NAMALWA (cell line): ENCODE measurements around the gene NKD1.
"Not testable (repeated sequence)": the region's sequence is repeated elsewhere in the genome, so short reads cannot be mapped to it uniquely, and the experiment has no call there.

Experiments used
- DNase-seq: peaks from one replicate; pipeline ENCODE4 v3.0.0-alpha.2; 2015; ENCODE audit warnings: low spot score

Gene NKD1

DNA sequence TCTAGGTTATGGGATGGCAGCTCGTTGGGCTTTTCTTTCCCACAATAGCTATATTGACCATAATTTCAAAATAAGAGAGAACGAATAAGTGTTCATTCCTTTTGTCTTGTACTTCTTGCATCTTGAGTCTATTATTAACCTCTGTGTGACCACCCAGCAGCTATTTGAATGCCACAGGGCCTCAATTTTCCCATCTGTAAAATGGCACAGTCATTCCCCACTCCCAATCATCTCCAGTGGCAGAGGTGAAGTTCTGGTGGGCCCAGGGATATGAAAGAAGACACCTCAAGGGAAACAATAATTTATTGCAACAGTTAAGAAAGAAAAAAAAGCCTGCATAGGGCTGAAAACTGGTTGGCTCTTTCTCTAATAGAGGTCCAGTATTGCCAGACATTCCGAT is 28.6 kb upstream of the NKD1 start:
- no peak for DNase-seq

DNA sequence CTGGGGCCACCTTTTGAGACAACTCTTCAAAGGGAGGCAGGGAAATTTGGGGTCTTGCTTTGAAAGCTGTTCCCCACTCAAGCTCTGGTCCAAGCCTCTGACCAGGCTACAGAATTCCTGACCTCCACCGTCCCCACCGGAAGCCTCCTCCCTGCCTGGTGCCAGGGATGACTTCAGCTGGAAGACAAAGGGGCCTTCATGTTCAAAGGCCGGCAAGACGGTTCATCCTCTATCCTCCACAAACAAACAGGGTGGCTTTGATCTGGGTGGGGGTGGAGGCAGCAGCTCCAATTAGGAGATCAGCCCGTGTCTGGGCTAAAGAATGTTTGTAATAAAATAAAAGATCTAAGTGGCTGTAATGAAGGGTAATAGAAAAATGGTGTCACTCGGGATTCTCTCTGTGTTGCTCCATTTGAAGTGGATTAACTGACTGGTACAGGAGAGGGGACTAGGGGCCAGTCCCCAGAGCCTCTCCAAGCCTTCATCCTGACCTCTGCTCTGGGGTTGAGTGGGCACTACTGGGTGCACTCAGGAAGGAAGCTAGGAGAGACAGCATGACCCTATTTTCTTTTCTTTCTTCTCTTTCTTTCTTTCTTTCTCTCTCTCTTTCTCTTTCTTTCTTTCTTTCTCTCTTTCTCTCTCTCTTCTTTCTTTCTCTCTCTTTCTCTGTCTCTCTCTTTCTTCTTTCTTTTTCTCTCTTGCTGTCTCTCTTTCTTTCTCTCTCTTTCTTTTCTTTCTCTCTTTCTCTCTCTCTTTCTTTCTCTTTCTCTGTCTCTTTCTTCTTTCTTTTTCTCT is 27.5 kb upstream of the NKD1 start:
- DNase-seq = no peak

DNA sequence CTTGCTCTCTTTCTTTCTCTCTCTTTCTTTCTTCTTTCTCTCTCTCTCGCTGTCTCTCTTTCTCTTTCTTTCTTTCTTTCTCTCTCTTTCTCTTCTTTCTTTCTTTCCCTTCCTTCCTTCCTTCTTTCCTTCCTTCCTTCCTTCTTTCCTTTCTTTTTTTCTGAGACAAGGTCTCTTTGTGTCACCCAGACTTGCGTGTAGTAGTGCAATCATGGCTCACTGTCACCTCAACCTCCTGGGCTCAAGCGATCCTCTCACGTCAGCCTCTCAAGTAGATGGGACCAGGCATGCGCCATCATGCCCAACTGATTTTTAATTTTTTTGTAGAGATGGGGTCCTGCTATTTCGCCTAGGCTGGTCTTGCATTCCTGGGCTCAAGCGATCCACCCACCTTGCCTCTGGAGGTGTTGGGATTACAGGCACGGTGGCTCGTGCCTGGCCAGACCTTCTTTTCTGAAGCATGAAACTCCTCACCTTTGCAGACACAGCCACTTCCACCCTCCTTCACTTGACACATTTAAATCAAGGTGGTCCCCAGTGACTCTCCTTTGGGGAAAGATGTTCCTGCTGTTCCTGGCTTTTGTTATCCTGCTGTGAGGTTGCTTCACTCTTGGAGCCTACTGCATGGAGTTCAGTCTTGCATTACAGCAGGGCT is 26.8 kb upstream of the NKD1 start:
- DNase-seq = no peak

DNA sequence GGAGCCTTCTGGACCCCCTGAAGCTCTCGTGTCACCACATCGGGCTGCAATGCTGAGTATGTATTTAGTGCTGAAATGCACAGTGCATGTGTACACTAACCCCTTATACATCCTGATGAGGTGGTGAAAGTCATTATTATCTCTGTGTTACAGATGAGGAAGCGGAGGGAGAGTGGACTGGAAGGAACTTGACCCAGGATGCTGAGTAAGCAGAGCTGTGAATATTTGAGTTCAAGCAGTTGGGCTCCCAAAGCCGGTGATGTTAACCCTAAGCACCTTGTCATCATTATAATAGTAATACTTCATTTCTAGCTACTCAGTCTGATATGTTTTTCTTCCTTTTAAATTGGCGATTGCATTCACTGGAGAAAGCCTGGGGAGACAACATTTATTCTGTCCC is 25.9 kb upstream of the NKD1 start:
- no peak for DNase-seq

DNA sequence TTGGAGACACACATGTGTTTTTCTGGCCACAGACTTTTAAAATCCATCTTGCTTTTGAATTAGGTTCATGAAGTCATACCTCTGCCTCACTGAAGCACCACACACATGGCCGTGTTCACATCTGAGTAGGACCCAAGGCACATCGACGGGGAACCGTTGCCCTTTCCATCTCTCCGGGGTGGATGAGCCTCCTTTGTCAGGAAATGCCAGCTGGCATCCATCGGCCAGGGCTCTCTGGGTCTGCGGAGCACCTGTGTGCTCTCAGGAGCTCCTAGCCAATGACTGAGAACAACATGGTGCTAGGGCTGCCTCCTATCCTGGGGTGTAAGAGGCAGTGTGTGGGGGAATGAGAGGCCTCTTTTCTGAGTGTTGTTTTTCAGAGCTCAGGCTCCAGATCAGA is 24.5 kb upstream of the NKD1 start:
- no peak for DNase-seq

DNA sequence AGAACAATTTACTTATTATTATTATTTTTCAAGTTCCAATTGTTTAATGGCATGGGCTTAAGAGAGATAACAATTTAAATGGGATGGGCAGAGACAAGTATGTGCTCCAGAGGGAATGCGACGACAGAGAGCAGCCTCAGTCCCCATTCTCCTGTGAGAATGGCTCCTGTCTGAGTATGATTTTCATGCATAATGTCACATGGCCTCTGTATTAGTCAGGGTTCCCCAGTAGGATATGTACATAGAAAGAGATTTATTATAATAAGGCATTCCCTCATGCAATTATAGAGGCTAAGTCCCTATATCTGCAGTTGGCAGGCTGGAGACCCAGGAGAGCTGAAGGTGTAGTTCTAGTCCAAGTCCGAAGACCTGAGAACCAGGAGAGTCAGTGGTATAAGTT is 22.9 kb upstream of the NKD1 start:
- DNase-seq = no peak

DNA sequence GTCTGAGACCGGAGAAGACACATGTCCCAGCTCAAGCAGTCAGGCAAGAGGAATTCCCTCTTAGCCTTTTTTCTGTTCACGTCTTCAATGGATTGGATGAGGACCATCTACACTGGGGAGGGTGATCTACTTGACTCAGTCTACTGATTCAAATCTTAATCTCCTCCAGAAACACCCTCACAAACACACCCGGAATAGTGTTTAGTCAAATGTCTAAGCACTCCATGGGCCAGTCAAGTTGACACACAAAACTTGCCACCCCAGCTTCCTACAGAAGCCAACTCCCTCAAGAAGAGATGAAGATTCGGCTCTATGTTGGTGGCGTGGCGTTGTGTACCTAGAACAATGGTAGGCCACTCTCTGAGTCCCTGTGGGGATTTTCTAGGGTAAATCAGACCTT is 22.5 kb upstream of the NKD1 start:
- no peak for DNase-seq

DNA sequence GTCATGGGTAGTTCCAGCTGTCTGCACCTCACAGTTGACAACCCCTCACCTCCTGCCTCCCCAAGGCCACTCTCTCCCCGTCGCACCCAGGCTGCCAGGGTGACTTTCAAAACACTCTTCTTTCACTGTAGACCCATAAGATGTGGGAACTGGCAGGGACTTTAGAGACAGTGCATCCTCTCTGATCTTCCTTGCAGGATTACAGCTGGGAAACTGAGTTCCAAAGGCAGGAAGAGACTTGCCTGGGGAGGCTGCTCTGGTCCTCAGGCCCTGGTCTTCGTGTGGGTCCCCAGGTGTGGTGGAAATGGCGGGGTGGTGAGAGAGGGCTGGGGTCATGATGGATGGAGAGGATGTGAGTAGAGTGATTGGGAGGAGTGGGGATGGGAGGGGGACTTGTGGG is 21.9 kb upstream of the NKD1 start:
- no peak for DNase-seq

DNA sequence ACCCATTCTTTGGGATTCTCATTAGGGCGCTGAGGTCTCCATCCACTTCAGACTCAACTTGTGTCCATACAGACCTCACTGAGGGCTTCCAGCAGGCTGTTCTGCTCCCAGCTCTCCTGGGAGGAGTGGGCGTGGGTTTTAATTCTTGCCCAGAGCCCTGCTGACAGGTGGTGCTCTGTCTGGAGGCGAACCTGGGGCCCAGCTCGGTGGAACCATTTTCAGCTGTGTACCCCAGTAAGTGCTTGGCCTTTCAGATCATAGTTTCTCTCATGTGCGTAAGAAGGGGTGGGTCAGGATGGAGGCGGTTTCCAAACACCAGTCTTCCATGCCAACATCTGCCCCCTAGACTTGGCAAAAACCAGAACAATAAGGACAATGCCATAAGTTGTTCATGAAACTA is 21.4 kb upstream of the NKD1 start:
- DNase-seq = no peak

DNA sequence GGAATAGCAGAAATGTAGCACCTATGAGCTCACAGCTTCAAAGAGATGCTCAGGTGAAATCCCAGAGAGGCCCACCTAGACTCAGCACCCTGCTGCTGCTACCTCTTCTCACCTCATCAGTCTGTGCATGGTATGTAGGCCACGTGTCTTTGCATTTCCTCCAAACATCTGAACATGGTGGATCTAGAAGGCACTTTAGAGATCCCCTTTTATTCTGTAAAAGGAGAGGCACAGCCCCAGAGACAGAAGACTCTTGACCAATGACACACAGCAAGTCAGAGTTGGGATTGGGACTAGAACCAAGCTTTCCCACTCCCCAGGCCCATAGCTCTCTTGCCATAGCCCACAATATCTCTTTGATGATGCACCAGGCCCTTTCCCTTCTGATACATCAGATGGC is 19.4 kb upstream of the NKD1 start:
- no peak for DNase-seq

DNA sequence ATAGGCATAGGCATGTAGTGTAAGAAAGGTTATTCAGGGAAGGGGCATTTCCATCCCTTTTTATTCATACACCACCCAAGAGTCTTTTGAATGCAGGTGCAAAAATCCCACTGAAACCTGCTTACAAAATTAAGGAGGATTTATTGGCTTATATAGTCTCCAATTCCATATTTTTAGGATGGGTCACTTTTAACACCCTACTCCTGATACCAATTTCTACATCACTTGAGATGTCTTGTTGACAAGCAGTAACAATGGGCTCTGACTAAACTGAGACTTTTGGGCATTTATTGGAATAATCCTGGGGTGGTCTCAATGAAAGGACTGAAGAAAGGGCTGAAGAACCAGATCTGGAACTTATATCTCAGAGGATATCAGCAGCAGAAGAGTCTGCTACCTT is 18.9 kb upstream of the NKD1 start:
- no peak for DNase-seq

DNA sequence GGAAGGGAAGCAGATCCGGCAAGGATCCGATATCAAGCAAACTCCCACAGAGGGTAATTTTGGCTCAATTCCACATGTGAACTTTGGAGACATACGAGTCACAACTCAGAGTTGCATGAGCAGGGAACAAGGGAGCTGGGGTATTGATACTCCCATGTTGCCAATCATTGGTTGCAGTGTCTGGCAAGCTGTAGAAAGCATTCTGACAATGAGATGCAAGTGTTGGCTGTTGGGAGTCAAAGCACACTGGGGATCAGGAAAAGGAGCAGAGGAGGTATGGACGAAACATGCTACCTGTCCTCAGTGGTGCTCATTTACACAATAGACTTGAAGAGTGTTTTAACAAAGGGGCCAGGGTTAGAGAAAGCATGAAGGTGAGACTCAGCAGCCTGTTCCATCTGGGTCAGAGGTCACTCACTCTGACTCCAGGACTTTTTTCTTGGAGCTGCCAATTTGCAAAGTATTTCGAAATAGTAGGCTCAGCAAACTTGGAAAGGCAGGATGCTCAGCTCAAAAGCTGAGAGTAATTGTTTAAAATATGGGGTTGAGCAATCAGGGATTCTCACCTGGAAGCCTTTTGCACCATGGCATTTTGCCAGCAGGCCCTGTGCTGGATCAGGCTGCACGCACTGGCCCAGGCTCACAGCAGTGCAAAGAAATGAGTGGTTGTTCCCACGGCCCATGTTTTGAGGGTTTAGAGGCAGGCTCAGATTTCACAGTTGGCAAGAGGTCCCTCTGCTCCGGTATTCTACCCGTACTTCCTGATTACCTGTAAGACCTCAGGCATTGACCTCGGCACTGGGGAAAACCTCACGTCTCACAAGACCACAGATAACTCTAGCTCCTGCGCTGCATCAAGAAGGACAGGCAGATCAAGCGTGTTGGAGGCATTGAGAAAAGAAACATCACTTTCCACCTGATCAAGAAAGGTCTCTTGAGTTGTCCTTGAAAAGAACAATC is 17.6 kb upstream of the NKD1 start:
- DNase-seq = no peak

DNA sequence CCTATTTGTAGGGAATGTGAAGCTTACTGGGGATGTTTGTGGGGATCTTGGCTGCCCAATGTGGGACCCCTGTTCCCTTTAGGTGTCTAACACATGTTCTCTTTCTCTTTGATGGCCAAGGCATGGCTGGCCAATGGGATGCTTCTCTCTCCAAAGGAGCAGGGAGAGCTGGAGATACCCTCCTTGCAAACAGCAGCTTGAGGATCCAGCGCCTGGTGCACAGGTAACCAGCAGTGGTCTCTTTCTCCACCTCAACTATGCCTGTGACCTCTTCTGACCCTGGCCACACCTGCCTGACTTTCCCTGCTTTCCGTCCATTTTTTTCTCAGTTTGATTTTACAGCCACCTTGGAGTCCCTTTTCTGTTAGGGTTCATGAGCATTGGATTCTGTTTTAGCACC is 16.8 kb upstream of the NKD1 start:
- no peak for DNase-seq

DNA sequence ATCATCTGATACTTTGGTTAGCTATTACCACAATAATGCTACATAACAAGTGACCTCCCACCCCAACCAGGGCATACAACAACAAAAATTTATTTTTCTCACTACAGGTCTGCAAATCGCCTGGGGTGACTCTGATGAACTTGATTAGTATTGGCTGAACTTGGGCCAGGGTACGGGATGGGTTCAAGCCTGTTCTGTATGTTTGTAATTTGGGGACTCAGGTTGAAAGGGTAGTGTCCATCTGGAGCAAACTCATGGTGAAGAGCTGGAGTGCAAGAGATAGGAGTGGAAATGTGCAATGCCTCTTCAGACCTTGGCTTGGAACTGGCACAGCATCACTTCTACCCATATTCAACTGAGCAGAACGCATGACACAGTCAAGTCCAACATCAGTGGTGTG is 16.3 kb upstream of the NKD1 start:
- no peak for DNase-seq

DNA sequence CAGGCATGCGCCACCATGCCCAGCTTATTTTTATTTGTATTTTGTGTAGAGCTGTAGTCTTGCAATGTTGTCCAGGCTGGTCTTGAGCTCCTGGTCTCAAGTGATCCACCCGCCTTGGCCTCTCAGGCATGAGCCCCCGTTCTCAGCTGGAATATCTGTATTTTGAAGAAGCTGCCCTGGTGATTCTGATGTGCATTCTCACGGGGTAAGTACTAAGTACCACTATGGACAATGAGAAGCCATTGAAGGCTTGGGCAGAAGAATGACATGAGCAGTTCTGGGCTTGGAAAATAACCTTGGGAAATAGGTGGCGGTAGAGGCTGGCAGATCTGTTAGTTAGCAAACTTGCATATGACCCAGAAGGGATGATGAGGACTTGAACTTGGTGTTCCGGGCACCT is 15.6 kb upstream of the NKD1 start:
- DNase-seq = no peak

DNA sequence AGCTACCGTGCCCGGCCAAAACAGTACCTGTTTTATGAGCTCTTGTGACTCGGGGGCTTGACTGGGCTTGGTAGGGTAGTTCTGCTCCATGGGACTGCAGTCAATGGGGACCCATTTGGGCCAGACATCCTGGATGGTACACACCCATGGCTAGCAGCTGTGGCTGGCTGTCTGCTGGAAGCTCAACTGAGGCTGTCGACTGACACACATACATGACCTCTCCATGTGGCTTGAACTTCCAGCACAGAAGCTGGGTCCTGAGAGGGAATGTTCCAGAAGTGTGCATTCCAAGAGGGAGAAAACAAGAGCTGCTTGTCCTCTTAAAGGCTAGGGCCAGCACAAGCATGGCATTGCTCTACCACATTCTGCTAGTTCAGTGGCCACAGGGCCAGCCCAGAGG is 14.9 kb upstream of the NKD1 start:
- DNase-seq = no peak

DNA sequence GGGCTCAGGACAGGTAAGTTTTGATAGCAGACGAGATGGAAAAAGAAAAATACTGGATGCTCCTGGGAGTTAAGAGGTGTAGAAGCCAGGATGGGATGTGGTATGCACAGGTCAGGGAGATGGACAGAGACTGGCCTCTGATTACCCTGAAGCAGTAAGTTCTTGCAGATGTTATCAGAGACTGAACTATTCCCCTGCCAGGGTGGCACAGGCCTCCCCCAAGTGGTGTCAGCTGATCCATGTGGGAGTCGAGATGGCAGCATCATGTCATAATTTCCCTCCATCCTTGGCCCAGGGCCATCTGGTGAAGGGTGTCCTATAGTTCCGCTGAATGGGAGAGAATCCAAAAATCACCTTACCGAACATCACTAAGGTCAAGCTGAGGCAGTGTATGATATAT is 14.1 kb upstream of the NKD1 start:
- DNase-seq = no peak

DNA sequence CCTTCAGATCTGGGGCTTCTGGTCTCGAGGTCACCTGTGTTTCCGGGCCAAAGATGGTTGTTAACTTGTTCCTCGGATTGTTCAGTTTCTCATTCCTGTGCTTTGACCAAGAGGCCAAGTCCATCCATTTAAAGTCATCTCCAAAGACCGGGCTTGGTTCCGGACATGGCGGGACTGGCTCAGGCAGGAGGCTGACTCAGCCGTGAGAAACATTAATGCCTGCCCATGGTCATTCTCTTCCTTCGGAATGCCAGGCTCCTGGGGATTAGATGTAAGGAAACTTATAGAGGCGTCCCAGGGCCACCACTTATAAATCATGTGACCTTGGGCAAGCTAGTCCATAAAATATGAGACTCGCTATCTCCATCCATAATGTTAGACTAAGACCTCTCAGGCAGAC is 13.6 kb upstream of the NKD1 start:
- DNase-seq = no peak

DNA sequence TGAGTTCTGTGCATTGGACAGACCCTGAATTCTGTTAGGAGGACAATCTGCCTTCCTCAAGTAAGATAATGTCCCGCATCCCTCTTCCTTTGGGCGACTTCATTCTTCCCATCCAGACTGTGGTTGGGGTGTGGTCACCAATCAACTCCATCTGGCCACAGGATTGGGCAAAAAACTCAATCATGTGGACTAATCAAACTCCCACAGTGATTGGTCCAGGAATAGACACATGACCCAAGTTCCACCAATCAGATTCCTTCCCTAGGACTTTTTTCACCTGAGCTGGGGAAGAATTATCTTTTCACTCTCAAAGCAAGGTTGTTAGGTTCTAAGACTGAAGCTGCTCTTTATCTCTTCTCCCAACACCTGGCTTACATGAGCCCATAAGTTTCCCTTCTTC is 13.2 kb upstream of the NKD1 start:
- peak; percentile 14 for DNase-seq

DNA sequence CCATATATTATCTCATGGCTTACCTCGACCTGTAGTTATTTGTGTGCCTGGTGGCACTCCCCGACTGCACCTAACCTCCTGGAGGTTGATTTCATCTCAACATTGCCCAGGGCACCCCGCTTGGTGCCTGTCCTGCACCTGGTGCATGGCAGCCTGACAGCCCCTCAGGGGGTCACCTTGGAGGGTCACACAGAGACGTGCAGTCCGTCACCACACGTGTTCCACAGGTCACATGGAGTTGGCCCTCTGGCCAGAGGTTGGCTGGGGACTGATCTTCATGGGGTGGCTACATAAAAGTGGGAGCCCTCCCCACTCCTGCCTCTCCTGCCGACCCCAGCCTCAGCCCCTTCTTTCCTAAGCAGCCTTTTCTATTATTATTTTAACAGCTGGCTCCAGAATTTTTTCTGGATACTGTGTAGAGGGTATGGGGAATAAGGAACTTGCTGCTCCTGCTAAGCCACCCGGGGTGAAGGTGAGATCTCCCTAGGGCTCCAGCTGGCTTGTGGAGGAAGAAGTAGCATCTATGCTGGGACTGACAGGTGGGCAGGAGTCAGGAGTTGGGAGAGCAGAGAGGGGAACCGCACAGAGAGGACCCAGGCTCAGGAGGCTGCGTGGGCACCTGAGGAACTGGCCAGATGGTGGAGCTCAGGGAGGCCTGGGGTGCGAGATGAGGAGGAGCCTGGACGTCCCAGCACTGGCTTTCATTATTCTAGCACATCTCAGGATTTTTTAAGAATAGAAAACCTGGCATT is 12.5 kb upstream of the NKD1 start:
- DNase-seq = no peak

DNA sequence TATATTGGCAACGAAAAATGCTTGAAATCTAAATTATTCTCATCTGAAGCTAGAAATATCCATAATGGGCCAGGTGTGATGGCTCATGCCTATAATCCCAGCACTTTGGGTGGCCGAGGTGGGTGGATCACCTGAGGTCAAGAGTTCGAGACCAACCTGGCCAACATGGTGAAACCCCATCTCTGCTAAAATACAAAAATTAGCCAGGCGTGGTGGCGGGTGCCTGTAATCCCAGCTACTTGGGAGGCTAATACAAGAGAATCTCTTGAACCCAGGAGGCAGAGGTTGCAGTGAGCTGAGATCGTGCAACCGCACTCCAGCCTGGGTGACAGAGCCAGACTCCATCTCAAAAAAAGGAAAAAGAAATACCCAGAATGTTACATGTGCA is 11.9 kb upstream of the NKD1 start:
- not testable (repeated sequence) for DNase-seq
